ENCODE results near the gene FCN2. TPM values are rescaled to one million over a fixed set of nuclear protein-coding genes. Genes with fewer than 3 reads are reported as not detected.
"Not testable (repeated sequence)": the region's sequence is repeated elsewhere in the genome, so short reads cannot be mapped to it uniquely, and the experiment has no call there.

Gene FCN2
- polyA plus RNA-seq, 5 donors: 0.11 to 0.20 (median 0.14) TPM; not detected in 2

- DNase-seq: no peak
Observed at GRCh38 chr9:134847138-134847537, 33.5 kb upstream of the FCN2 start.

- no peak for DNase-seq
Observed at GRCh38 chr9:134847752-134848432, 32.7 kb upstream of the FCN2 start.

GRCh38 chr9:134848504-134848903, 32.1 kb upstream of the FCN2 start:
- no peak for DNase-seq

- DNase-seq: no peak
Observed at GRCh38 chr9:134850611-134851010, 30.0 kb upstream of the FCN2 start.

GRCh38 chr9:134851020-134851419, 29.6 kb upstream of the FCN2 start:
- DNase-seq: no peak

GRCh38 chr9:134852906-134853654, 27.5 kb upstream of the FCN2 start:
- no peak for DNase-seq

- DNase-seq: no peak
Observed at GRCh38 chr9:134853893-134854292, 26.7 kb upstream of the FCN2 start.

- no peak for DNase-seq
Observed at GRCh38 chr9:134854541-134854981, 26.0 kb upstream of the FCN2 start.

GRCh38 chr9:134855231-134855899, 25.2 kb upstream of the FCN2 start:
- DNase-seq: no peak

GRCh38 chr9:134855900-134856377, 24.7 kb upstream of the FCN2 start:
- DNase-seq: no peak

- not testable (repeated sequence) for DNase-seq
Observed at GRCh38 chr9:134857451-134857850, 23.2 kb upstream of the FCN2 start.

GRCh38 chr9:134858051-134858841, 22.4 kb upstream of the FCN2 start:
- DNase-seq: no peak

GRCh38 chr9:134860510-134860909, 20.1 kb upstream of the FCN2 start:
- no peak for DNase-seq

- DNase-seq: no peak
Observed at GRCh38 chr9:134861595-134862334, 18.8 kb upstream of the FCN2 start.

- no peak for DNase-seq
Observed at GRCh38 chr9:134863306-134863902, 17.2 kb upstream of the FCN2 start.

GRCh38 chr9:134863941-134864820, 16.4 kb upstream of the FCN2 start:
- no peak for DNase-seq

GRCh38 chr9:134864821-134865190, 15.8 kb upstream of the FCN2 start:
- DNase-seq: no peak

- DNase-seq: no peak
Observed at GRCh38 chr9:134867917-134868750, 12.5 kb upstream of the FCN2 start.

Data from right lung (tissue), 5 donors.